Mucosa of descending colon (tissue), 3 donors: ENCODE results near the gene PES1. TPM values are rescaled to one million over a fixed set of nuclear protein-coding genes. Genes with fewer than 3 reads are reported as not detected.
A peak's percentile ranks its signal among the peaks of the same experiment; 100 is the strongest.

ENCODE experiments used
- ATAC-seq: fragments of 200-7000 bp; cut with Tn5 transposase; one replicate; pipeline ENCODE4 v1.9.1; 2020; ENCODE audit warnings: mild to moderate bottlenecking, moderate library complexity
- DNase-seq, 3 donors: peaks; one replicate each; pipeline ENCODE4 v3.0.0-alpha.2; 2020
- H3K36me3 ChIP-seq: fragments of 200-600 bp; one replicate; pipeline ENCODE4 v1.8.0; 2021; ENCODE audit warnings: low read depth, mild to moderate bottlenecking
- H3K4me1 ChIP-seq: fragments of 200-600 bp; one replicate; pipeline ENCODE4 v1.8.0; 2021; ENCODE audit warnings: low read depth, mild to moderate bottlenecking
- H3K4me3 ChIP-seq: fragments of 200-600 bp; one replicate; pipeline ENCODE4 v1.8.0; 2021; ENCODE audit warnings: mild to moderate bottlenecking
- H3K9me3 ChIP-seq: fragments of 200-600 bp; one replicate; pipeline ENCODE4 v1.8.0; 2021; ENCODE audit warnings: mild to moderate bottlenecking
- CTCF ChIP-seq: fragments of 200-600 bp; IDR thresholded peaks from one replicate; pipeline ENCODE4 v1.8.0; 2022; ENCODE audit warnings: antibody characterized with exemption, mild to moderate bottlenecking
- intact Hi-C, 2 donors: fragments of 100-400 bp; cut with DNase I in 1 of 2; cut with micrococcal nuclease in 1 of 2; formaldehyde crosslinking; loops; one replicate each; pipeline versions ENCODE4 v1.11.0 to v1.11.1; 2022; cut with DNase I, micrococcal nuclease
- long read RNA-seq, 2 donors: library from polyadenylated mRNA; unstranded; transcript quantifications; one replicate each; pipeline ENCODE4 v2.0.0, GENCODE V29; 2019 to 2021
- total RNA-seq, 3 donors: library from RNA; stranded (reverse); fragmentation: NEBNext Ultra II Directional in 2 of 3; extraction: Animal tissue kit (Norgen Biotek cat#: 25700) in 2 of 3; gene quantifications; one replicate each; pipeline versions ENCODE4 v1.2.1 to v1.2.4, GENCODE V29; 2021 to 2023
- donor health status: DM: no; HTN: no; CAD: no; lungs with moderate emphysema.
- donor health status: DM: no; HTN: no; CAD: no.
- donor health status: DM: no; HTN: yes; CAD: no.

Gene PES1
- 10 to 100 TPM; 46.2 to 54.3 (median 48.5) TPM for total RNA-seq
- long read RNA-seq, donor 1, transcript PES1-202 (15 exons, 2,295 nt), result major isoform, 28 of 45 reads
- long read RNA-seq, donor 1, partial matches to known transcripts, result 9 of 45 reads
- long read RNA-seq, donor 1, other reads (novel, unspliced or antisense), result 3 of 45 reads
- long read RNA-seq, donor 2, transcript PES1-202 (15 exons, 2,295 nt), result major isoform, 5 of 7 reads
- long read RNA-seq, donor 2, partial matches to known transcripts, result 2 of 7 reads
- long read RNA-seq, donor 2, other reads (novel, unspliced or antisense), result 0 of 7 reads

DNA sequence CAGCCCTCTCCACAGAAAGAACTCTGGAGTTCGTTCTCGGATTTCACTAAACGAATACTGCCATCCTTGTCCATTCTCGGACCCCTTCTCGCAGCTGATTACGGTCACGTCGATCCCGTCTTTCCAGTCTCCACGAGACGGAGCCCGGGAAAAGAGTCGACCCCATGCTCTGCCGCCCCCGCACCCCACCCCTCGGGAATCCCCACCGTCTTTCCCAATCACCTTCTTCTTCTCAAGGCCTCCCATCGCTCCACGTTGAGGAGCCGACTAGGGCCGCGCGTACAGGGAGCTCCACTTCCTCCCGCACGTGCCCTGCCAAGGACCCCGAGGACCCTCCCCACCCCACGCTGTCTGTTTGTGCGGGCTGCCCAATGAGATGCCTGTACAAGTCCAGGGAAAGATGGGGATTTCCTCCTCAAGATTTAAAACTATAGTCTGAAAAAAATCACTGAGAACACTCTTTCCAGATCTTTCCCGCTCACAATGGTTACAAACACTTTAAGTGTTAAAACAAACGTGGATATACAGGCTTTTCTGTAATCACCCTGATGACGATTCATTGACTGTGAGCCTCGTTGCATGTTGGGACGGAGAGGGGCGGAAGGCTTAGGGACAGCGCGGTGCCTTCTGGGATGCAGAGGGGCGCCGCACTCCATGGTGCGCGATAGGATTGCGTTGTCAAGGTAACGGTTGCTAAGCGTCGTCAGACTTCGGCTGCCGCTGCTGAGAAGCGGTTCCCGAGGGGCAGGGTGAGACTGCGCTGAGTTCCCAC, at the start of gene PES1:
TSS of gene PES1 (minus strand) at position 323 of the 772 bp plus-strand sequence. CDS start at position 246, 77 bp downstream.
- no peaks in the 10 kb centered on the region for H3K9me3 ChIP-seq
- DNase-seq (peak; percentile 94 to 98 (median 95)), ATAC-seq (peak; percentile 99)
- H3K4me3 ChIP-seq, result peak within 1 kb of the TSS; percentile 65
- no peak for TF ChIP-seq CTCF
- H3K4me1 ChIP-seq, result peaks cover 11% of the 10 kb centered on the region
- H3K36me3 ChIP-seq, result peaks cover 11% of the 10 kb centered on the region
- intact Hi-C loops, result no loop called here

- no peaks in the 10 kb centered on the region for H3K9me3 ChIP-seq
- intact Hi-C loops, result no loop called here
- DNase-seq (no peak), ATAC-seq (no peak)
- no peak overlapping the region for H3K4me3 ChIP-seq
- no peaks in the 10 kb centered on the region for H3K36me3 ChIP-seq
- H3K4me1 ChIP-seq, result peaks cover 17% of the 10 kb centered on the region
- TF ChIP-seq CTCF, result no peak
Measured at GRCh38 chr22:30640839-30641430, 49.2 kb upstream of the PES1 start.

GRCh38 chr22:30640361-30640760, 48.7 kb upstream of the PES1 start:
- peaks cover 16% of the 10 kb centered on the region for H3K4me1 ChIP-seq
- no peak for DNase-seq
- intact Hi-C loops, result no loop called here
- no peak for ATAC-seq
- no peaks in the 10 kb centered on the region for H3K36me3 ChIP-seq
- no peaks in the 10 kb centered on the region for H3K9me3 ChIP-seq
- no peak overlapping the region for H3K4me3 ChIP-seq
- no peak for TF ChIP-seq CTCF

GRCh38 chr22:30637701-30638114, 46.0 kb upstream of the PES1 start:
- H3K4me1 ChIP-seq, result peaks cover 25% of the 10 kb centered on the region
- H3K36me3 ChIP-seq, result no peaks in the 10 kb centered on the region
- DNase-seq, result no peak
- no peak overlapping the region for H3K4me3 ChIP-seq
- no peak for ATAC-seq
- no peak for TF ChIP-seq CTCF
- intact Hi-C loops, result no loop called here
- no peaks in the 10 kb centered on the region for H3K9me3 ChIP-seq

DNA sequence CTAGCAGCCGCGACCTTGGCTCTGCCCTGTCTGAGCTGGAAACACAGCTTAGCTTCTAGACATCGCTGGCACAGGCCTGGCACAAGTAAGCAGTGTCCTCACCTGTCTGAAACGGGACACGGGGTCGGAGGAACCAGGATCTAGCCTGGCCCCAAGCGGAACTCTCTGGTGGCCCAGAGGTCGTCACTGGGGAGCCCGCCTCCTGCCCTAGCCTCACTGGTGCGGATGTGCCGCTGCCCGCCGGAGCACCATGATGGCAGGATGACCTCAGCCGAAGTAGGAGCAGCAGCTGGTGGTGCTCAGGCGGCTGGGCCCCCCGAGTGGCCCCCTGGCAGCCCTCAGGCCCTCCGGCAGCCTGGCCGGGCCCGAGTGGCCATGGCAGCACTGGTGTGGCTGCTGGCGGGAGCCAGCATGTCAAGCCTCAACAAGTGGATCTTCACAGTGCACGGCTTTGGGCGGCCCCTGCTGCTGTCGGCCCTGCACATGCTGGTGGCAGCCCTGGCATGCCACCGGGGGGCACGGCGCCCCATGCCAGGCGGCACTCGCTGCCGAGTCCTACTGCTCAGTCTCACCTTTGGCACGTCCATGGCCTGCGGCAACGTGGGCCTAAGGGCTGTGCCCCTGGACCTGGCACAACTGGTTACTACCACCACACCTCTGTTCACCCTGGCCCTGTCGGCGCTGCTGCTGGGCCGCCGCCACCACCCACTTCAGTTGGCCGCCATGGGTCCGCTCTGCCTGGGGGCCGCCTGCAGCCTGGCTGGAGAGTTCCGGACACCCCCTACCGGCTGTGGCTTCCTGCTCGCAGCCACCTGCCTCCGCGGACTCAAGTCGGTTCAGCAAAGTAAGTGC, 44.7 kb upstream of the PES1 start:
- peak overlapping the region; percentile 36 for H3K4me3 ChIP-seq
- no peak for TF ChIP-seq CTCF
- peak; percentile 43 to 70 (median 66) for DNase-seq
- intact Hi-C loops, result no loop called here
- peak; percentile 32 for ATAC-seq
- H3K4me1 ChIP-seq, result peaks cover 25% of the 10 kb centered on the region
- H3K36me3 ChIP-seq, result no peaks in the 10 kb centered on the region
- no peaks in the 10 kb centered on the region for H3K9me3 ChIP-seq
